Right lobe of liver (tissue), 4 donors: ENCODE results near the gene LGR4.

Experiments used
- POLR2A ChIP-seq: fragments of 450-650 bp; IDR thresholded peaks from one replicate; pipeline ENCODE4 v1.6.1; 2017; ENCODE audit warnings: antibody characterized with exemption, mild to moderate bottlenecking
- TF ChIP-seq, protein P1 (sequence below), 4 donors: fragments of 200-600 bp in 3 of 4; fragments of 450-650 bp in 1 of 4; IDR thresholded peaks; one replicate each; pipeline versions ENCODE4 v1.5.1 to v1.8.0; 2016 to 2022; ENCODE audit warnings: antibody characterized with exemption in 4 of 4, mild to moderate bottlenecking in 2 of 4
- donor health status: DM: no; HTN: no; CAD: no.
- donor health status: DM: no; HTN: no; CAD: no.
- donor health status: DM: no; HTN: yes; CAD: no.

GRCh38 chr11:27487706-27488105, 15.1 kb upstream of the LGR4 start:
- TF ChIP-seq, protein P1, sequence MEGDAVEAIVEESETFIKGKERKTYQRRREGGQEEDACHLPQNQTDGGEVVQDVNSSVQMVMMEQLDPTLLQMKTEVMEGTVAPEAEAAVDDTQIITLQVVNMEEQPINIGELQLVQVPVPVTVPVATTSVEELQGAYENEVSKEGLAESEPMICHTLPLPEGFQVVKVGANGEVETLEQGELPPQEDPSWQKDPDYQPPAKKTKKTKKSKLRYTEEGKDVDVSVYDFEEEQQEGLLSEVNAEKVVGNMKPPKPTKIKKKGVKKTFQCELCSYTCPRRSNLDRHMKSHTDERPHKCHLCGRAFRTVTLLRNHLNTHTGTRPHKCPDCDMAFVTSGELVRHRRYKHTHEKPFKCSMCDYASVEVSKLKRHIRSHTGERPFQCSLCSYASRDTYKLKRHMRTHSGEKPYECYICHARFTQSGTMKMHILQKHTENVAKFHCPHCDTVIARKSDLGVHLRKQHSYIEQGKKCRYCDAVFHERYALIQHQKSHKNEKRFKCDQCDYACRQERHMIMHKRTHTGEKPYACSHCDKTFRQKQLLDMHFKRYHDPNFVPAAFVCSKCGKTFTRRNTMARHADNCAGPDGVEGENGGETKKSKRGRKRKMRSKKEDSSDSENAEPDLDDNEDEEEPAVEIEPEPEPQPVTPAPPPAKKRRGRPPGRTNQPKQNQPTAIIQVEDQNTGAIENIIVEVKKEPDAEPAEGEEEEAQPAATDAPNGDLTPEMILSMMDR (IDR thresholded peaks at IDR 0.05): no peak
- TF ChIP-seq POLR2A: no peak
